HG02870 (cell line): ENCODE data around the gene COL2A1.

Experiments used
- ATAC-seq: cut with Tn5 transposase; IDR thresholded peaks from one replicate; pipeline ENCODE4 v1.9.1; 2021; ENCODE audit warnings: mild to moderate bottlenecking, moderate library complexity; ENCODE audit not compliant: unreplicated experiment

Gene COL2A1

DNA sequence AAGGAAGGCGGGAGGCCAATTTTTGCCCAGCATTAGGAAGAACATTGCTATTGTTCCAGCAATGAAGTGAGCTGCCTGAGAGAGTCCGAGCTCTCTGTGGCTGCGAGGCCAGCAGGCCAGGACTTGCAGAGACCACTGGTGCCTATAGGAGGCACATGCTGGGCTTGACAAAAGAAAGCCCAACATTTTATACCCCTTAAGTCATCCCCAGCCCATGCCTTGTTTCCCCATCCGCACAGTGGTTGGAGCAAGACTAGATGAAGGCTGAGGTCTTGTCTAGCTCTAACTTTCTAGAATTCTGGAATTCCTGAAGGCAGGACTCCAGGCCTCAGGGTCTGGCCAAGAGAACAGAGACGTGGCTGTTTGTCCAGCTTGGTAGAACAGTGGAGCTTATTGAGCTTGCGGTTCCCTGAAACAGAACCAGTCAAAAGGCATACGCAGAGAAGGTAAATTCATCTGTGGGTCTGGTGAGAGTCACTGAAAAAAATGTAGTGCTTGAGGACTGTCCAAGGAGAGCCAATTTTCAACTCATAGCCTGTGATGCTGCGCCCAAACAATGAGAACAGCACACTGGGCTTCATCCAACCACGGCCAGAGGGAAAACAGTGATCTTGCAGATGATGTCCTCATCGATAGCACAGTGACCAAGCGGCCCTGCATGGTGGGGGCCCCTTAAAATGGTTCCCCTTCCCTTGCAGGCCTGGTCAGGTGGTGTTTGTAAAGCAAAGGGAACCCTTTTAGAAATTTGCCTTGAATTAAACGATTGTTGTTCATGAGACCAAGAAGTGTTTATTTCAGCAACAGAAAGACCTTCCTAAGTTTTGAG, 27.1 kb upstream of the COL2A1 start:
- no peak for ATAC-seq

DNA sequence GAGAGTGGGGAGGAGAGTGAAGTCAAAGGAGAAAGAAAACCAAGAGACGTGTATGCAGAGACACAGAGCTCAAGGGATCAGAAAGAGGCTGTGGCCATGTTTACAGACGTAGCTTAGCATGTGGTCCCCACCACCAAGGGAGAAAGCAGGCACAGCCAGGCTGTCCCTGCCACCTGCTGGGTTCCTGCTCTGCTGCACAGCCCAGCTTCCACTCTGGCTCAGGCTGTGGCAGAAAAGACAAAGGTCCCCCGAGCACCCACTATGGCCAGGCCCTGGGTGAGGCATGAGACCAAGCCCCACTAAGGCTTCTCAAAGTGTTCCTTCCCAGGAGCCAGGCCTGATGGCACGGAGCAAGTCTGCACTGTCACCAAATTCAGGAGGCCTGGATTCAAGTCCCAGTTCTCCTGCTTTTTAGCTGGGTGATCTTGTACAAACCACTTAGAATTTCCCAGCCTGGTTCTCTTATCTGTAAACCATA, 25.9 kb upstream of the COL2A1 start:
- ATAC-seq, result no peak

DNA sequence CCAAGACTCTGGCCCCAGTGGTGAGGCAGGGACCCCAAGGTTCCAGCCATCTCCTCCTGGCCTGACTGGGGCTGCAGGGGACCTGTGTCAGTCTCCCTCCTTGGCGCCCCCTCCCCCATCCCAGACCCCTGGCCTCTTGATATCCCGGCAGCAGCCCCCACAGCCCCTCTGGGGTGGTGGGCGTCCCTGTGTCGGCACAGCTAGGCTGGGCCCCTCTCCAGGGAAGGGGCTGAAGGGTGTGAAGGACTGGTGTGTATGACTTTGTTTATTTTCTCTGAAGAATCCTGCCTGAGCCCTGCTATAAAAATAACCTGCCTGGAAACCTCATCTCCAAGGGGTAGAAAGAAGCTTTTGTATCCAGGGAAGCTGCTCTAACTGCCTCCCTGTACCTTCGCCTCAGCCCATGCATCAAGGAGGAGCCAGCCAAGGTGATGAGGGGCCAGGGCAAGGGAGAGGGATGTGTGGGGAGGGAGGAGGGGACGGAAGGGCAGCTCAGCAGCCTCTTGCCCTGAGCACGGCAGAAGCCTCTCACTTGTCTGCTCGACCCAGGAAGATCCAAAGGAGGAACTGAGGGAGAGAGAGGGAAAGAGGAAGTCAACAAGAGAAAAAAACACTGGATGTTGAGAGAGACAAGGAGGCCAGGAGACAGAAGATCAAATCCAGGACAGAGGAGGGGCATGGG, 25.4 kb upstream of the COL2A1 start:
- no peak for ATAC-seq

- no peak for ATAC-seq
Measured at GRCh38 chr12:48028541-48029431, 24.5 kb upstream of the COL2A1 start.

GRCh38 chr12:48027183-48028002, 23.1 kb upstream of the COL2A1 start:
- ATAC-seq, result no peak

- ATAC-seq, result no peak
Measured at GRCh38 chr12:48026060-48026827, 22.0 kb upstream of the COL2A1 start.

- no peak for ATAC-seq
Measured at GRCh38 chr12:48025281-48025680, 21.0 kb upstream of the COL2A1 start.

DNA sequence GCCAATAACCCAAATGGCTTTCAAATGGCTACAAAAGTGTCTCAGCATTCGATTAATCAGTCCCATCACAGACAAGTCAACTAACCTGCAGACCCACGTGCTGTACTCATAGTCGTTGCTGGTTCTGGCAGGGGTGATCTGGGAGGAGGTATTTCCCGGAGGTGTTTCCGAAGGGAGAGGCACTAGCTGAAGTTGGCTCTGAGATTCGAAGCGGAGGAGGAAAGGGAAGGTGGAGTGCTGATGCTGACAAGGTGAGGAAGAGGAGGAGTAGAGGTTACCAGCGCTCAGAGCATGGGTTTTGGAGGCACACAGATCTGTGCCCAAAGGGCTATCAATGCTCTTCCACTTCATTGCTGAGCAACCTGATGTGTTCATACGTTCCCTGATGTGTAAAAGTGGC, 20.5 kb upstream of the COL2A1 start:
- ATAC-seq, result no peak

- ATAC-seq, result no peak
Measured at GRCh38 chr12:48023386-48023785, 19.1 kb upstream of the COL2A1 start.

DNA sequence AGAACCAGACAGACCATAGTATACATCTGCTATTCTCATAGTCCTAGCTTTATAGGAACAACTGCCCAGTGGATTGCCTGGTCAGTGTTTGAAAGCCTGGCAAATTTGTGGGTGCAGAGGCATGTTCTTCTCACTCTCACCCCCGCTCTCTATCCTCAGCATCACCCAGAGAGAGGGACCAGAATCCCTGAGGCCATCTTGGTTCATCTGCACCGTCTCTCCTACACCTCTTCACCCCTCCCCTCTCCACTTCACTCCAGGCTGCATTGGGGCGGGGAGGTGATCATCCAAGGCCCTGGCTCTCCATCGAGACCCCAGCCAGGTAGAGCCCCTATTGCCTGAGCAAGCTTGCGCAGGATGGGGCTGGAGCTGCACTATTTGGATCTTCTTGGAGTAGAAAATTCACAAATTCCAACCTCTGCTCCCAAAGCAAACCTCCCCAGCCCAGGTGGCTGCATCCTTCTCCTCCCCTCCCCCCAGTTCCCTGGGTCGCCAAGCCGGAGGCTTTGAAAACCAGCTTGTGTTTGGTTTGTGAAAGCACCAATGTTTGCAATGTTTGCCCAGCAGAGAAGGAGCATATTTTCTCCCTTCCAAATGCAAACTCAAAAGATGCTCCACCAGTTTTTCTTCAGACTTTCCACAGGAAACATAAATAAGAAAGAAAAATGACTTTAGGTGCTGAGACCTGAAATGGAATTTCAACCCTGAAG, 18.6 kb upstream of the COL2A1 start:
- no peak for ATAC-seq

GRCh38 chr12:48022180-48022521, 17.9 kb upstream of the COL2A1 start:
- no peak for ATAC-seq

GRCh38 chr12:48021485-48022179, 17.4 kb upstream of the COL2A1 start:
- ATAC-seq, result no peak

DNA sequence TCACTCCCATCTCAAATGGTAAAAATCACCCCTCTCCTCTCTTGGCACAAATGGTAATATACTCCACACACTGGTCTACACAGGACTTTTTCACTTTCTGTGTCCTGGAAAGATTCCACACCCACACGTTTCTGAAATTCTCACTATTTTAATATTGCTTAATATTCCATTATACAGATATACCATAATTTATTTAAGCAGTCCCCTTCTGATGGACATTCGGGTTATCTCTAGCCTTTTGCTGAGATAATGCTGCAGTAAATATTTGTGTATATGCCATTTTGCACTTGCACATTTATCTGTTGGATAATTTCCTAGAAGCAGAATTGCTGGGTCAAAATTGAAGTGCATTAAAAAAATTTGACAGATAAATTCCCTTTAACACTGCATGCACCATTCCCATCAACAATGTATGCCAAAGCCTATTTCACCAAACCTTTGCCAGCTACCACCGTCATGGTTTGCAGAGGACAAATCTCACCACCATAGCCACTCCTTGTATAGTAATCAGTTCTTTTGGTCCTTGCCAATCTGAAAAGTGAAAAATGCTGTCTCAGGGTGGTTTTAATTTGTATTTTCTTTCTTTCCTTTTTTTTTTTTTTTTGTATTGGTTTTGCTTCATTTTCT, 15.5 kb upstream of the COL2A1 start:
- no peak for ATAC-seq

- no peak for ATAC-seq
Measured at GRCh38 chr12:48018618-48018995, 14.3 kb upstream of the COL2A1 start.

DNA sequence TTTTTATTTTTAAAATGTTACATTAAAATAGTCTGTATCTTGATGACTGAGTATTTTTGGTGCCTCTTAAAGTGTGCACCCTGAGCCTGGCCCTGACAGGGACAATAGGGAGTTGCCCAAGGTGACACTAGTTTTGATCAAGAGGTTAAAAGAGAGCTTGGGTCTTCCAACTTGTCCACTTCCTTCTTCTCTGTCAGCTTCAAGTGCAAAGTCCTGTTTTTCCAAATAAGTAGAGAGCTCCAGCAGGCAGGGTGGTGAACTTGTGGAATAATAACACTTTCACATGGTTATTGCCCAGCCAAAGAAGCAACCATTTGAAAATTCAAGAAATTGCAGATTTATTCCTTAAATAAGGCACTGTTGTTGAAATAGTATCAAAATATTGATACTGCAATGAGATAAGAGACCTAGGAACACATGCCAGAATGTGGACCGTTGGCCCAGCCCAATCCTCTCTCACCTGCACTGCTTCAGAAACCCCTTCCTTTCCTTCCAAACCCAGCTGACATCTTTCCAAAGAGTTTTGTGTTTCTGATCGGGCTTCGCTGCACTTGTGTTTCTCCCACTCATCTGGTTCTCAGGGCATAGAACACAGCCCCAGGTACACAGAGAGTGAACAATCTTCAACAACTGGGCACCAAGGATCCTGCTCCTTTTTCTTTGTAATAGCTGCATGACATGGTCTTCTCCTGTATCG, 13.8 kb upstream of the COL2A1 start:
- no peak for ATAC-seq

DNA sequence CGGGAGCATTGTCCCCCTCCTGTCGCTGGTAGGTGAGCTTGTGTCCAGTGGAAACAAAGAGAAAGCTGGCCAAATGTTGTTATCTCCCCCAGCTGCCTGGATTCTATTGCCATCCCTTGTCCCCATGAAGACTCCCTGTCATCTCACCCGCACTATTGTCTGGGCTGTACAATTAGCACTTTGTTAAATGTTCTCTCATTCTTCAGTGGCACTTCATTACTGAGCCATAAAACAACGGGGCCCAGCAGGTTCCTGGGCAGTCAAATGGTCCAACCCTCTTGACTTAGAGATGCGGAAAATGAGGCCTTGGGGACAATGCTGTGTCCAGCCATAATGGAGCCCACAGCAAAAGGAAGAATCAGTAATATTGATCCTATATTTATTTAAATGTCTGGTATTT, 13.2 kb upstream of the COL2A1 start:
- no peak for ATAC-seq

DNA sequence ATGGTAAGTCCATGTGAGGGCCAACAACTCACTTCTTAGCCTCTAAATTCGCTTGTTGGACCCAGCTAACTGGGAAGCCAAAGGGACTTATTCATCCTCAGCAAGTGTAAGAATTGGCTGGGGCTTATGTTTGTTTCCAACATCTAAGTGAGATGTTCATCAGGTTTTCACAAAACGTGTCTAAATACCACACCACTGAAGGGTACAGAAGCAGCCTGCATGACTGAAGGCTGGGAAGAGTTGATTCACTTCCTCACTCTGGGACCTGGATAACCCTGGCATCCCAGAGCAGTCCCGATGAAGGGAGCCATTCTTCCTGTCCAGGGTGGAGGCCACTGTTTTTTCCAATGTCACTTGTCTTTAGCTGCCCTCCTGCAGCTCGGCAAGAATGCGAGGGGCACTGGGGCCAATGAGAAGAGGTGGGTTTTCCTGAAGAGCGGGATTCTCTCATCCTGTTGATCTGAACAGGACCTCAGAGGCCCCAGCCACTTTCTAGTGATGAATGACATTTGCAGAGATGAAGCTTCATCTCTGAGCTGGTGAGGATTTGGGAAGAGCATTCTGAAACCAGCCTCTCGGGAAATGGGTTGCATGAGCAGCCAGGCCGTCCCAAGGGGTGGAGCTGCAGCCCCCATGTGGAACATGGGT, 12.2 kb upstream of the COL2A1 start:
- no peak for ATAC-seq
